Right lobe of liver (tissue), 4 donors: Measurements from ENCODE around the gene PAX8.
A peak's percentile ranks its signal among the peaks of the same experiment; 100 is the strongest.

Experiments
- CTCF ChIP-seq, 4 donors: fragments of 200-600 bp in 3 of 4; fragments of 450-650 bp in 1 of 4; IDR thresholded peaks; one replicate each; pipeline versions ENCODE4 v1.5.1 to v1.8.0; 2016 to 2022; ENCODE audit warnings: antibody characterized with exemption in 4 of 4, mild to moderate bottlenecking in 2 of 4
- POLR2A ChIP-seq: fragments of 450-650 bp; IDR thresholded peaks from one replicate; pipeline ENCODE4 v1.6.1; 2017; ENCODE audit warnings: antibody characterized with exemption, mild to moderate bottlenecking
- donor health status: DM: no; HTN: no; CAD: no.
- donor health status: DM: no; HTN: no; CAD: no.
- donor health status: DM: no; HTN: yes; CAD: no.

GRCh38 chr2:113240150-113240914 is 38.4 kb downstream of the PAX8 start:
- TF ChIP-seq POLR2A: peak; percentile 11
- TF ChIP-seq CTCF (IDR thresholded peaks at IDR 0.05): no peak
